HTERT RPE-1 (cell line): Measurements from ENCODE around the gene RPA3.
"Not testable (repeated sequence)": the region's sequence is repeated elsewhere in the genome, so short reads cannot be mapped to it uniquely, and the experiment has no call there.

Source experiments
- in situ Hi-C: fragments of 300-500 bp; cut with MboI; formaldehyde crosslinking; loops from 4 replicates; pipeline ENCODE4 v1.14.3; 2020; ENCODE audit warnings: low sequenced_read_pairs

Gene RPA3

DNA sequence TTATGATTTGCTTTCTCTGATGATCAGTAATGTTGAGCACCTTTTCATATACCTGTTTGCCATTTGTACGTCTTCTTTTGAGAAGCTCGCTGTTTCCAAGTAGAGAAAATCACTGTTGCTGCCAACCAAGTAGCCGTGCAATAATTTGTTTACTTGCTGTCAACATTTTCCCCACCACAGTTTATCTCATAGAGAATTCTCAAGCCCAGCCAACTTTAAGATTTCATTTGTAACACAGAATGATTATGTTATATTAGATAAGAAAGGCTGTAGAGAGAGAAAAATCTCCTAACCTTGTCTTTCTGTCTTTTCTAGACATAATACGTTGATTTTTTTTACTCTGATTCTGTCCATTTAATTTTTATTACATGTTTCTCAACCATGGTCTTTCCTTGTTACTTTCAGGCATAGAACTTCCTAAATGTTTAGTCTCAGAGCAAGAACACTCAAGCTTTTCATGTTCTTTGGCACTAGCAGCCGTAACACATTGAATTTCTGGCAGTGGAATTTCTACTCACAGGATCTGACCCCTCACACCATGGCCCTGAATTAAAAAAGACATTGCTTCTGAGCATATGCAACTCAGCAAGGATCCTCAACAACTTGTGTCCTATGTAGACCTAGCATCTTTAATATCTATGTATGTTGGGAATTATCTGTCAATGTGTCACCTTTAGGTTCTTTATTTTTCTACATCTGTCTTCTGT lies 23.1 kb downstream of the RPA3 start:
- in situ Hi-C loops, result no loop called here

DNA sequence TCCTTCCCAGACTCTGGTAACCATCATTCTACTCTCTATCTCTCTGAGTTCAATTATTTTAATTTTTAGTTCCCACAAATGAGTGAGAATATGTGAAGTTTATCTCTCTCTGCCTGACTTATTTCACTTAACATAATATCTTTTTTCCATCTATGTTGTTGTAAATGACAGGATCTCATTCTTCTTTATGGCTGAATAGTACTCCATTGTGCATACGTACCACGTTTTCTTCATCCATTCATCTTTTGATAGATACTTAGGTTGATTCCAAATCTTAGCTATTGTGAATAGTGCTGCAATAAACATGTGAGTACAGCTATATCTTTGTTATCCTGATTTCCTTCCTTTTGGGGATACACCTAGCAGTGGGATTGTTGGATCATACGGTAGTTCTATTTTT lies 23.9 kb downstream of the RPA3 start:
- in situ Hi-C loops, result no loop called here

DNA sequence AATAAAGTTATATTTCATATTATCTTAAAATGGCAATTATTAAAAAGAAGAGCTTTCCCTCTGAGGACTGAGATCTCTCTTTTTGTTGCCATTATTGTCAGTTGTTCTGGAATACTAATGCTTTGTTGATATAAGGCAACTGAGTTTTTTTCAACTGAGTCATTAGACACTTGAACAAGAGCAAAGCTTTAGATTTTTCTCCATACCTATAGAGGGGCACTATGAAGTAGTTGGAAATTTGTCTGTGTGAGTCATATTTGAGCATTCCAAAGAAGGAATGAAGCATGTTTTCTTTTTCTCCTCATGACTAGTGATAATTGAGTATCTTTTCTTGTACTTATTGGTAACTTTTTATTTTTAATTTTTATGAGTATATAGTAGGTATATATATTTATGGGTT lies 24.5 kb downstream of the RPA3 start:
- in situ Hi-C loops, result no loop called here

DNA sequence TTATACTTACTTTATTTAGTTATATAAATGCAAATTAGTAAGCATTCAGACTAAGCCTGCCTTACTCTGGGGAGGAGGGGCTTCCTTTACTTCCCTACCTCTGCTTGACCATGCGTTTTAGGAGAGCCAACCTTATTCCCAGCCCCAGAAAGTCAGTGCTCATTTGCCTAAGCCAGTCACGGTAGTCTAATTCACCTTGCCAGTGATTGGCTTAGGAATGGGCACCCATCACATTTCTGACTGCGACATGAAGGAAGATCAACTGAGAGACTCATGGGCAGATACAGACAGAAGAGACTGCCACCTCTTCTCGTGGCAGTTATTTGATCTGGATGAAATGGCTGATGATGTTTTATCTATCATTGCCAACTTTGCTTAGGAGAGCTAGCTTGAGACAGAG lies 29.5 kb downstream of the RPA3 start:
- in situ Hi-C loops, result no loop called here

DNA sequence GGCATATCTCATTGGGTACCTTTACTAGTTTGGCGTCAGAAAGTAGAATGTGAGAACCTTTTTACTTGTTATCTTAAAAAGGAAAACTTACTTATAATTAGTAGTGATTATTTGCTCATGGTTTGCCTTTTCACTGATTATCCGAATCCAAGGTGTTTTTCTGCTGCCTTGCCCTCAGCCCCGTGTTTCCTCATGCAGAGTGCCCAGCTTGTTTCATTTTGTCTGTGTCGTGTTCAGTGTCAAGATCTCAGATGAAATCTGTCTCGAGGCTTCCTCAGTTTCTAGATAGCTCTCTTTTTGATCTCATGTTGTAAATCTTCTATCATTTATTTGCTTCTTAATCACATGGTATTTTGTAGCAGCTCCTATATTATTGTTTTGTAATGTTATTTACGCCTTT lies 30.1 kb downstream of the RPA3 start:
- in situ Hi-C loops, result no loop called here

DNA sequence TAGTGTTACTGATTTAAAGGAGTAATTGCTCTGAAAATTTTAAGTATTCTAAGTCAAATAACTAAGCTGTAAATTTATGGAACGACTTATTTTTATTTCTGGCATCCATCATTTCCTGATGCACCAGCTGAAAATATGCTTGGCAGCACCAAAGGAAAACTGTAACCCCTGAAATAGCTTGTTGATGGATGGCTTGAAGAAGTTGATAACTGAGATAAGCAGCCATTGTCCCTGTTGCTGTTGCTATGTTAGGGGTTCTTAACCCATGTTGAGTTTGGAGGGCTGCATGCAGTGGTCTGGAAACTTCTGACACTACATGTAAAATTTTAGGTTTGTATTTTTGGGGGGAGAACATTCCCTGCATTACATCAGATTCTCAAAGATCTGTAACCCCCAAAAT lies 30.6 kb downstream of the RPA3 start:
- in situ Hi-C loops, result no loop called here

DNA sequence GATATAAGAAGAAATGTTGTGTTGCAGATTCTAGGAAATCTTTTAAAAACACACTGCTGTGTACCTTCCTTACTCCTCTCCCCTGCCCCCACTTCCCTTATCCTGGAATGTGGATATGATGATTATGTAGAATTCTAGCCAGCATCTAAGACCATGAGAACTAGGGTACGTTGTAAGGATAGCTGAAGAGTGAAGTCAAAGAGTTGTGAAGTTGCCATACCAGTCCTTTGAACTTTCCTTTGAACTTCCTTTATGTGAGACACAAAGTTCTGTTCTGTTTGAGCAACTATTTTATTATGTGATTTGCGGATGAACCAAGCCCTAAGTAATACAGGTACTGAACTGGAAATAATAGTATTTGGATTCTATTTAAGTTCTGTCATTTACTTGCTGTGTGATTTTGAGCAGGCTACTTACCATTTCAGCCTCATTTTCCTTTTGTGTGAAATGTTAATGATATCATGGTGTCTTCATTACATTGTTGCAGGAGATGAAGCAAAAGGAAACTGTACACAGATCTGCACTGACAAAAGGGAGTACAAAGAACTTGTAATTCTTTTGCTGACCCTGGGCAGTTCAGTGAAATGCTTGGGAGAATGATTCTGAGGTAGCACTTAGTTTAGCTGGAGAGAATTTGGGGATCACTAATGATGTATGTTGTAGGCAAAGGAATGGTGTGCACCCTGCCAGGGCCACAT lies 31.4 kb downstream of the RPA3 start:
- in situ Hi-C loops, result no loop called here

DNA sequence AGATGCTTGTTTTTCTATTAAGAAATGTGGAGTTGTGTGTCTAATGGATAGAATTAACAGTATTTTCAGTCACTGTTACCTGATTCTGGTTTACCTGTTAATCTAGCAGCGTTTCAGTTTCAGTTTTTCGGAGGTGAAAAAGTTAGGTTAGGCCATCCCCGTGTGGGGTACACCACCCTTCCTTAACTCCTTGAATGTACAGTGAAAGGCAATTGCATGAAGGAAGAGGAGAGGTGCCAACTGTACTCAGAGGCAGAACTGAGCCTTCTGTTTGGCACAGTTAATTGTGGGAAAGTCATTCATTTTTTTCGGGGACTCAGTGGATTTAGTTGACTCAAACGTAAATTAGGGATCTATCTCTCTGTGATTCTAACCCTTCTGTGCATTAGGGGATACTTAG lies 35.5 kb downstream of the RPA3 start:
- in situ Hi-C loops, result no loop called here

DNA sequence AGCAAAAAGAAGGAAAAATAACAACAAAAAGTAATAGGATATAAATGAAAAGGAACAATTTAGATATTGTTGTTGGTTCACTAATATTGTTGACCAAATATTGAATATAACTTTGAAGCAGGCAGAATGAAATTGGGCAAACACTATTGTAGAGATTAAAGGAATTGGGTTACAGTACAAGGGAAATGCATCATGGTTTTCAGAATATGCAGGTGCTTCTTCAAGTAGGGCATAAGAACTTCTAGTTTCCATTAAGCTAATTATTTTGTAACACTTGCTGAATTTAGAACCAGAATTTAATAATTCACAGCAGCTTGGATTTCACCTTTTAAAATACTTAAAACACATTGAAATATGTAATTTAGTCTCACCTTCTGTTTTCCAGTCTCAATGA lies 36.5 kb downstream of the RPA3 start:
- in situ Hi-C loops, result no loop called here

DNA sequence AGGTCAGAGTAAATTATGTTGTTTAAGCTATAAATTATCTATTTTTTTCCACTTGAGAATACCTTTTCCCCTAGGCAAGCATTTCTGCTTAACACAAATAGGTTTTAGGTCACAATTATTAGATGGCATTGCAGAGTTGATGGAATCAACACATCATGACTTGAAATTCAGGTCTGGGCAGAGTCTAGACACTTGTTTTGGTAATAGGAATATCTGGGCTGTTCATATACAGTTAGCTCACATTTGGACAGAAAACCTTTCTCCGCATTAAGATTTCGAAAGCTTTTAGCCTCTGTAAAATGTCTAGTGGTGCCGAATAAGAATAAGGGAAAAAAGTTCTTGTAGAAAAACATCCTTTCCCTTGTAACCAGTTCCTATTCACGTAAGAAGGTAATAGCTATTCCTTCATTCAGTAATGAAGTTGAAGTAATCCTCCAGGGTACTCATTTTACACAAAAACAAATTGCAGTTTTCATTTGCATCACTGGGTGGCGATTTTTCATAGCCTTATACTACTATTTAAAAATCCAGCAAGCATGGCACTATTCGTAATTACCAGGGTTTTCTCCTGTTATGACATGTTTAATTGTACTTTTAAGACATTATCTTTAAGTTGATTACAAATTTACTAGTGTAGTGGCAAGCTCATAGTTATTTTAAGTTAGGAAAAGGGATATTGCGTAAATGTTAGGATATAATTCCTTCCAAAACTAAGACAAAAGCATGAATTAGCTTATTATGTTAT lies 37.0 kb downstream of the RPA3 start:
- in situ Hi-C loops, result no loop called here

DNA sequence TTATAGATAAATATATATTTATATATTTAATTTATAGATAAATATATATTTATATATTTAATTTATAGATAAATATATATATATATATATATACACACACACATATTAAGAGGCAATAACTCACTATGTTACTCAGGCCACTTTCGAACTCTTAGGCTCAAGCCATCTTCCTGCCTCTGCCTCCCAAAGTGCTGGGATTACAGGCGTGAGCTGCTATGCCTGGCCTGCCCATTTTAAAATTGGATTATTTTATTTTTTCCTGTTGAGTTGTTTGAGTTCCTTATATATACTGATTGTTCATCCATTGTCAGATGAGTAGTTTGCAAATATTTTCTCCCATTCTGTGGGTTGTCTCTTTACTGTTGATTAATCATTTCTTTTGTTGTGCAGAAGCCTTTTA lies 38.8 kb downstream of the RPA3 start:
- in situ Hi-C loops, result not testable (repeated sequence)

DNA sequence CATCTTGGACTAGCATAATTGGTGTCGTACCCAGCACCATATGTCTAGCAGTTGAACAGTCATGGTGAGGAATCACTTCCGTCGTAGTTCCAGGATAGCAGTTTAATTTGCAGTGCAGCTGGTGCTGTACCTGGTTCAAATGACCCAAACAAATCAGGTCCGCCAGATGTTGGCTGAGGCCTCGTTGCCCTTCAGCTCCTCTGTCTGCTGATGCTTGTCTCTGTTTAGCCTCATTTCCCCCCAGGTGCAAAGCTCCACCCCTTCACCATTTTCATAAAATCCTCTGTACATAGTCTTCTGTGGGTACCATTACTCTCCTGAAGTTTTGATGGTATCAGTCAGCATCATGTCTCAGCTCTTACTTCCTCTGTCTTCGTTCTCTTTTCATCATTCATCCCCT lies 42.7 kb downstream of the RPA3 start:
- in situ Hi-C loops, result no loop called here

DNA sequence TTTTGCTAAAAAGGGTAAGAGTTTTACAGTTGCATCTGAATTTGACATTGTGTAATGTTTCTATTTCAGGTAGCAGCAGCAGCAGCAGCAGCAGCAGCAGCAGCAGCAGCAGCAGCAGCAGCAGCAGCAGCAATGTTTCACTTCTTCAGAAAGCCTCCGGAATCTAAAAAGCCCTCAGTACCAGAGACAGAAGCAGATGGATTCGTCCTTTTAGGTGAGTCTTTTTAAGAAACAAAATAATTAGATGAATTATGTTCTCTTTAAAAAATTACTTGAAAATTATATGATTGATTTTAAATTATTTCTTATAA lies 45.2 kb downstream of the RPA3 start:
- in situ Hi-C loops, result no loop called here

DNA sequence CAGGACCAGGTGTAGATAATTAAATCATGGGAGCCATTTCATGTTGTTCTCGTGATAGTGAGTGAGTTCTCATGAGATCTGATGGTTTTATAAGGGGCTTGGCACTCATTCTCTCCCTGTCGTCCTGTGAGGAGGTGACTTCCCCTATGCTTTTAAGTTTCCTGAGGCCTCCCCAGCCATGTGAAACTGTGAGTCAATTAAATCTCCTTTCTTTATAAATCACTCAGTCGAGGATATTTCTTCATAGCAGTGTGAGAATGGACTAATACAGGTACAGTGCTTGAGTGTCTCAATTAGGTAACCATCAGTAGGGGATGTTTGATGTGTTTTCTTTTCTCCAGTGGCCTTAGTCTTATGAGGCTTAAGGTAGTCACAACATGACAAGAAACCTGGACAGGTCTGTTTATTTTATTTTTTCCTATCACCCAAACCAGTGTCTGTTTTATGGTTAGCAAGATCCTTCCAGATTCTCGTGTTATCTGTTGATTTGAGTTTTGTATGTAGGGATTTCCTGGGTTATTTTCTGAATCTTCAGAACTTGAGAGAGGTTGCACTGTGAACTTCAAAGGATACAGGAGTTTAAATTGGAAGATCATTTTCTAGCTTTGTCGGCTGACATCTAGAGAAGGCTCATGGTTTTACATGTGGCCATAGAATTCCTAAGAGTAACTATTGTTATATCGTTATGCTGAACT lies 45.7 kb downstream of the RPA3 start:
- in situ Hi-C loops, result no loop called here

DNA sequence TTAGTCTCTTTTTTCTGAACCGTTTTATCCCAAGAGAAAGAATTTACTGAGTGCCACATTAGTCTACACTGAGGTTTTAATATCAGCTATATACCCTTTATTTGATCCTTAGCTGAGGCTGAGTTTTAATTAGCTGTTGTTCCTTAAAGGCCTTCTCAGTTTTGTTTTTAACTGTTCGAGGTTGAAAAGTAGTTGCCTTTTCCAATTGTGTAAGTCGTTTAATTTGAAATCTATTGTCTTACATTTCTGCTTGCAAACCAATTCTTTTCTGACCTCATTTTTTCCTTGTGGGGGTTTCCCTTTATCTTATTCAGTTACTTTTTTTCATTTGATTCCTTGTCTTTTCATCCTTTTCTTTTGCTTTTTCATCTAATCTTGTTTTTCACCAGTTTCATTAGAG lies 47.0 kb downstream of the RPA3 start:
- in situ Hi-C loops, result no loop called here

DNA sequence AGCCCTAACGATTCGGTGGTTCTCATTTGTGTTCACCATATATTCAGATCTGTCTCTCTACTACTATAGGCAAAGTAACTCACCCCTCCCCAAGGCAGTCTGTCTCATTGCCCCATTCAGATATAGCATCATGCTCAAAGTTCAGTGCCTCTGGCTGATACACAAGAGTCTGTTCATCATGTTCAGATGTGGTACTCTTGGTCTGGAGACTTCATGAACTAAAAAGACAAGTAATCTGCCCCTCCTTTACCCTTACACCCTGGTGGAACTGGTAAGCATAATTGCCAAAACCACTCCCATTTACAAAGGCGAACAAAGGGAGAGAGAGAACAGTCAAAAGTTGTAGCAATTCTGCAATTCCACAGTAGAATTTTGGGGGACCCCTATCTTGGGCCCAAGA lies 47.9 kb downstream of the RPA3 start:
- in situ Hi-C loops, result no loop called here

DNA sequence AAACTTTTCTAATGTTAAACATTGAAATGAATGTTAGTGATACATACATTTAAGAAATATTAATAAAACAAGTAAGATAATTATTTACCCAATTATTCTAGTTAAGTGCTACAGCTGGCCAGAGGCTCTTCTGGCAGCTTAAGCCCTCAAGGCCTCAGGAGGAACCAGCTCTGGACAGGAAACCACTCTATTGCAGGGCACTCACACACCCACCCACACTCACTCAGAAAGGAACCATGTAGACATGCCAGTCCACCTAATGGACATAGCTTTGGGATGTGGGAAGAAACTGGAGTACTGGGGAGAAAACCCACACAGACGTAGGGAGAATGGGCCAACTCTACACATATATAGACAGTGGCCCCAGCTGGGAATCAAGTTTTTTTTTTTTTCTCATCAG lies 49.7 kb downstream of the RPA3 start:
- in situ Hi-C loops, result no loop called here

DNA sequence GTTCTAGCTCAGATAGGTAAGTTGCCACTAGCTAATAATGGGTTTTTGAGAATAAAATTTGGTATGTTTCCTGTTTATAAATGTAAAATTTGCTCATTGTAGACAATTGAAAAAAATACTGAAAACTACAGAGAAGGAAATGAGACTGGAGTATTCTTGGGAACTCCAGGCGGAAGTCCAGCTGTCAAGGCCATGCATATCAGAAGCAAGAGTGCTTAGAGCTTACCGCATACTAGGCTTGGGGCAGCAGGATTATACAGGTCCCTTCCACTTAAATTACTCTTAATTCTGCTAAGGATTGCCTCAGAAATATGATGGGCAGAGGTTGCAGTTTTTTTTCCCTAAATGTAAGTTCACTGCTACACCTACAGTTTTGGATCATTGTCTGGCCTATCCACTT lies 51.2 kb downstream of the RPA3 start:
- in situ Hi-C loops, result no loop called here

DNA sequence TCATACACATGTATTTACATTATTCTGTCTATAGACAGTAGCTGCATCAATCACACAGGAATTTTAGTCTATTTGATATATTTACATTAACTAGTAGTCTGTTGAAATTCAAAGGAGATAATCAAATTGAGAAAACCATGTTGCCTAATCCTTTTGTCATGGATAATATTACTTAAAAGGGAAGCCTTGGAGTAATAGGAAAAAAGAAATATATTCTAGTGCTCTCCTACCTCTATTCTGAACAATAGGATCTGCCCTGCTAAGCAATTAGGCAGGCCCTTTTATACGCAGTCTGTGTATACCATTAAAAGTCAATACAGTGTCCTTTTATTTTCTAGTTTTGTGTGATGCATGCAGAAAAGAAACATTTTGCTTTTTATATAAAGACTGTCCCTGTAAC lies 53.4 kb downstream of the RPA3 start:
- in situ Hi-C loops, result no loop called here

DNA sequence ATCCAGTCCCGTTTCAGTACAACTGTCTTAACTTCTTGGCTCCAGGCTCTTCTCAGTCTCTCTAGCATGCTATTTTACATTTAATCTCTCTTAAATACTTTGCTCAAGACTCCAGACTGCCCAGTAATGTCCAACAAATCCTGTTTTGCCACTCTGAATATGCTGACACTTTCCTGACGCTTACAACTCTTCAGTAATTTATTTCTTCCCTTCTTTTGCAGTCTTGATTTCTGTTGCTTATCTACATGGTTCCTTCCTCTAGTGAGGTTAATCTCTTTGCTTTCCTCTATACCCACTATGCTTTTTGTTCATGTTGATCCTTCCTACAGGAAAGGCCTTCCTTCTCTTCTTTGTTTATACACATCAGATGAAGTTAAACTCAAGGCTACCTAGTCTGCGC lies 54.1 kb downstream of the RPA3 start:
- in situ Hi-C loops, result no loop called here

DNA sequence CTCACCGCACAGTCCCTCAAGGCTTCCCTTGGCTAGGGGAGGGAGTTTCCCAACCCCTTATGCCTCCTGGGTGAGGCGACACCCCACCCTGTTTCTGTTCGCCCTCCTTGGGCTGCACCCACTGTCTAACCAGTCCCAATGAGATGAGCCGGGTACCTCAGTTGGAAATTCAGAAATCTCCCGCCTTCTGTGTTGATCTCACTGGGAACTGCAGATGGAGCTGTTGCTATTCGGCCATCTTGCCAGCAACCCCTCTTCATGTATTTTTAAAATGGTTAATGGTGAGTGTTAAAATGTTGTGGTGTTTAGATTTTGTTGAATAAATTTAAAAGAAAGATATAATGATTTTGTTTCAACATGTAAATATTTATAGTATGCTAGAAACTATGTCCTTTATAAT lies 55.9 kb downstream of the RPA3 start:
- in situ Hi-C loops, result no loop called here

DNA sequence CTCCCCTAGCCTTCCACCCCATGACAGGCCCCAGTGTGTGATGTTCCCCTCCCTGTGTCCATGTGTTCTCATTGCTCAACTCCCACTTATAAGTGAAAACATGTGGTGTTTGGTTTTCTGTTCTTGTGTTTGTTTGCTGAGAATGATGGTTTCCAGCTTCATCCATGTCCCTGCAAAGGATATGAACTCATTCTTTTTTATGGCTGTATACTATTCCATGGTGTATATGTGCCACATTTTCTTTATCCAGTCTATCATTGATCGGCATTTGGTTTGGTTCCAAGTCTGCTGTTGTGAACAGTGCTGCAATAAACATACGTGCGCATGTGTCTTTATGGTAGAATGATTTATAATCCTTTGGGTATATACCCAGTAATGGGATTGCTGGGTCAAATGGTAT lies 61.9 kb downstream of the RPA3 start:
- in situ Hi-C loops, result not testable (repeated sequence)
